ENCODE data around the gene MICB.

Gene MICB

GRCh38 chr6:31468311-31468710, 29.6 kb upstream of the MICB start:
- H3K4me3 ChIP-seq (ENCODE audit: low read depth, low read length), result no peak overlapping the region
- no peak for TF ChIP-seq CTCF (IDR thresholded peaks at IDR 0.05; ENCODE audit: low read depth, low read length)

GRCh38 chr6:31470801-31471200, 27.1 kb upstream of the MICB start:
- H3K4me3 ChIP-seq (ENCODE audit: low read depth, low read length), result no peak overlapping the region
- no peak for TF ChIP-seq CTCF (IDR thresholded peaks at IDR 0.05; ENCODE audit: low read depth, low read length)

- no peak overlapping the region for H3K4me3 ChIP-seq (ENCODE audit: low read depth, low read length)
- TF ChIP-seq CTCF (IDR thresholded peaks at IDR 0.05; ENCODE audit: low read depth, low read length), result no peak
Measured at GRCh38 chr6:31471711-31472110, 26.2 kb upstream of the MICB start.

- TF ChIP-seq CTCF (IDR thresholded peaks at IDR 0.05; ENCODE audit: low read depth, low read length), result no peak
- no peak overlapping the region for H3K4me3 ChIP-seq (ENCODE audit: low read depth, low read length)
Measured at GRCh38 chr6:31472259-31472658, 25.7 kb upstream of the MICB start.

- no peak overlapping the region for H3K4me3 ChIP-seq (ENCODE audit: low read depth, low read length)
- no peak for TF ChIP-seq CTCF (IDR thresholded peaks at IDR 0.05; ENCODE audit: low read depth, low read length)
Measured at GRCh38 chr6:31473244-31473643, 24.7 kb upstream of the MICB start.

- no peak overlapping the region for H3K4me3 ChIP-seq (ENCODE audit: low read depth, low read length)
- TF ChIP-seq CTCF (IDR thresholded peaks at IDR 0.05; ENCODE audit: low read depth, low read length), result no peak
Measured at GRCh38 chr6:31473780-31474761, 23.9 kb upstream of the MICB start.

- no peak overlapping the region for H3K4me3 ChIP-seq (ENCODE audit: low read depth, low read length)
- no peak for TF ChIP-seq CTCF (IDR thresholded peaks at IDR 0.05; ENCODE audit: low read depth, low read length)
Measured at GRCh38 chr6:31474871-31475286, 23.1 kb upstream of the MICB start.

Data from WI38 (cell line).